GM18520 (cell line): ENCODE measurements around the gene ZCCHC14.

Source experiments
- ATAC-seq: cut with Tn5 transposase; IDR thresholded peaks from one replicate; pipeline ENCODE4 v1.9.1; 2021; ENCODE audit not compliant: unreplicated experiment

Gene ZCCHC14

GRCh38 chr16:87435372-87436224 lies 57.2 kb downstream of the ZCCHC14 start:
- no peak for ATAC-seq

DNA sequence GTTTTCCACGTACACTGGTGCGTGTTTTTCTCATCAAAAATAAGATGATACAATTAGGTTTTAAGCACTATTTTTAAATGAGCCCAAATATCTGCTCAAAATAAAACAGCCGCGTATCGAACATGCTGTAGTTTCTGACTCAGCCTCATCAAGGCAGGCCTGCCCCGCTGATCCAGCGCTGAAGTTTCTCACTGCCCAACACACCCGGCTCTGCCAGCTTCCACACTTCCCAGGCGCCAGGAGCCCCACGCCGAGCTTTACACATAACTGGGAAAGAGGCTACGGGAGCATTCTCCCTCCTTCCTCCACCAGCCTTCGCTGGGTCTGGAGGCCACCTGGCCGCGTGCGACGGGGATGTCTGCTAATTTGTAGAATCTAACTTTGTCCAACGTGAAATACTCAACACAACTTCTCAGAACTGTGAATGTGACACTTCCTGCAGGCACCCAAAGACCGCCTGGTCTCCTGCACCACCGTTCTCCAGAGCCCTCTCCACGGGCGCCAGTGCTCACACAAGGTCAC lies 58.6 kb downstream of the ZCCHC14 start:
- no peak for ATAC-seq

DNA sequence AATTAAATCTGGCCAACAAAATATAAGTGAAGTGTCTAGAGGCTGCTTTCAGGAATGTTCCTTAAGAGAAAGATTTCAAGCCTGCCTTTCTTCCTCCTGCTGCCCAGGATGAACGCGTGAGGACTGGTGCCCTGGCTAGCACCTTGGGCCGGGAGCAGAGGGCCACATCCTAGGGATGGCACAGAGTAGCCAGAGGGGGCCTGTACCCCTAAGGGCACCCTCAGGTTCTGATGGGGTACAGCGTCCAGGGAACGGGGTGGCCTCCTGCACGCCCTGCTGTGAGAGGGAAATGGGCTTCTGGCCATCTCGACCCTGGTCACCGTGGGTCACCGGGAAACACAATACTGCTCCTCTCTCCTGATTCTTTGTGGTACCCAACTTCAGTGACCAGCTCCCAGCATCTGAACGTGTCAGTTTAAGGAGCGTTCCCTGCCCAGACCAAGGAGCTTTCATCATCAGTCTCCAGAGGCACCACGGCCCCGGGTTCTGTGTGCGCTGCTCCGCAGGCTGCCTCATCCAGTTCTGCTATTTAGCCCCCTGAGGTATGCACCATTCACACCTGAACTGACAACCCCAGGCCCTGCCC lies 60.4 kb downstream of the ZCCHC14 start:
- ATAC-seq, result no peak

GRCh38 chr16:87431926-87432325 lies 60.9 kb downstream of the ZCCHC14 start:
- no peak for ATAC-seq

DNA sequence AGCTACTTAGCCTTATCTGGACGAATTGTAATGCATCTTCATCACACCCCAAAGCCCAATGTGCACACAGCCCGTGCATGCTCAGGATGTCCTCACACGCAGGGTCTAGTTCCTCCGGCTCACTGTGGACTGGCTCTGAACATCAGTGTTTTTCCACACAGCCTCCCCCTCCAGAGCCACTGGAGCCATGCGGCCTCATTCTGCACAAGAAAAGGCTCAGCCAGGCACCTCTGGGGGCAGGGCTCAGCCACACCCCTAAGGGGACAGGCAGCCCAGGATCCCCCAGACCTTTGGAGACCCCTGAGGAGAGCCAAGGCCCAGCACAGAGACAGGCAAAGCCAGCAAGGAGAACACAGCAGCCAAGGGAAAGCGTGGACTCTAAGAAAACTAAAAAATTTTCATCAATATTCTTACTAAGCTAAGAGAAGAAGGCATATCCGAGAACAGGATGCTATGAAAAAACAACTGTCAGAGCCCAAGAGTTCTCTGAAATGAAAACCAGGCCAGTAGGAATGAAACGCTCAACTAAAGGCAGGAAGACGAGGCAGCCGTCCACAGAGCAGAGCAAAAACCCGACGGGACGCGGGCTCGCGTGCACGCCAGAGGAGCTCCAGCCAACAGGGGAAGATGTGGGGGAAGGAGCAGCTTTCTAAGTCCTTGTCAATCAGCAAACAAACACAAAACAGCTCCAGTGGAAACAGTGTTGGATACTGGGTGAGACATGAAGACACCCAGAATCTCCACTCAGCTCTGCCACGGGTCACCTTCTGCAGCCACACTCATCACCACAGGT lies 66.2 kb downstream of the ZCCHC14 start:
- ATAC-seq, result no peak

GRCh38 chr16:87425941-87426340 lies 66.9 kb downstream of the ZCCHC14 start:
- ATAC-seq, result no peak

DNA sequence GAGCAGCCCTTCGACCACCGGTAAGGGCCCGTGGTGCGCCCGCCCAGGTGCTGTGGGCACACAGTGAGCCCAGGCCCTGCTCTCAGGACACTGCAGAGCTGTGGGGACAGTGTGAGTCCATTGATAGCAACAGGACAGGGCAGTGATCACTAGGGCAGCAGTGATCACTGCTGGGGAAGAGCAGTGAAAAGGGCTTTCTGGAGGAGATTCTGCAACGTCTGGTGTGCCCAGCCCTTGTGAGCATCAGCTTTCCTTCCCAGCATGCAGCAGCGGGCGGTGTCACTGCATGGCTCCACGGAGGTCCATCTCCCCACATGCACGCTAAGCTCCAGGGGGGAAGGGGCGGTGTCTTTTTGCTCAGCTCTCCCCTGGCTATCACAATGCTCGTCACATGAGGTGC lies 68.6 kb downstream of the ZCCHC14 start:
- ATAC-seq, result no peak

GRCh38 chr16:87423429-87423828 lies 69.4 kb downstream of the ZCCHC14 start:
- ATAC-seq, result no peak

DNA sequence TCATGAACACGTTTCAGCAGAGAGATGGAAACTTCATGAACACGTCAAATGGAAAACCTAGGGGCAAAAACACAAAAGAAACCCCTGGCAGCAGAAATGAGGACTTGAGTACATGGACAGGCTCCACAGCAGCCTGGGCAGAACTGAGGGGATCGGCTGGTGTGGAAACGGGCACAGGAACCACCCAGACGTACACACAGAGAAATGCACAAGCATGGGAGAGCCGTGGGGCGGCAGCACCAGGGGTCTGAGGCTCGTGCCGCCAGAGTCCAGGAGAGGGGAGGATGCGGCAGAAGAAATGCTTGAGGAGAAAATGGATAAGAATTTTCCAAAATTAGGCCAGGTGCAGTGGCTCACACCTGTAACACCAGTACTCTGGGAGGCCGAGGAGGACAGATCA lies 70.7 kb downstream of the ZCCHC14 start:
- ATAC-seq, result no peak

GRCh38 chr16:87421003-87421912 lies 71.6 kb downstream of the ZCCHC14 start:
- ATAC-seq, result no peak

GRCh38 chr16:87420026-87421002 lies 72.5 kb downstream of the ZCCHC14 start:
- no peak for ATAC-seq

GRCh38 chr16:87418644-87419043 lies 74.2 kb downstream of the ZCCHC14 start:
- no peak for ATAC-seq

- ATAC-seq, result no peak
Measured at GRCh38 chr16:87418216-87418615, 74.6 kb downstream of the ZCCHC14 start.

- no peak for ATAC-seq
Measured at GRCh38 chr16:87417528-87417910, 75.3 kb downstream of the ZCCHC14 start.

DNA sequence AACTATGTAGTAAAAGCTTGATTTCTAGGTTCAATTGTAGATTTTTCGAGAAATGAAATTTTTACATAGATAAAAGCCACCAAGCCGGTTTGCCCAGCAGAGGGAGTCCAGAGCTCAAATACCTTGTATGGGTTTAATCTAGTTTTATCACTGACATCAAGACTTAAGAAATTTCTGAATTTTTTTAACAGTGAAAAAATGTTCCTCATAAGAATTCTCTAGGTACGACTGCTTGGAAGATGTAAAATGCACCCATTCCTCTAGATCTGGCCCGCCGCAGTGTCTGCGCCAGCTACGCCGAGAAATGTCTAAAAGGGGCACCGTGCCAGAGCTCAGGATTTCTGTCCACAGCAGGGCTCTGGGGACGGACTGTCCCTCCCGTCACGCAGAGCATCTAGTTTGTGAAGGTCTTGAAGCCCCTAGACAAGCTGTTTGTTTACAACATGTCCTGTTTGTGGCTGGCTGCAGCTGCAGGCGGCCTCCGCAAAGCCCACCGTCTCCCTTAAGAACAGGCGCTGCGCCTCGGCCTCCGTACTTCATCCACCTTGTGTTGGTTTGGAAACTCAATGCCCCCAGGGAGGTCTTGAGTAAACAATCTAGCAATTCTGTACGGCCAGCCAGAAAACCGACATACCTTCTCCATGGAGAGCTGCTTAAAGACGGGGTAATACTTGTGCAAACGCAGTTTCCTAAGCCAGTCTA lies 75.8 kb downstream of the ZCCHC14 start:
- ATAC-seq, result no peak

- ATAC-seq, result no peak
Measured at GRCh38 chr16:87415441-87415840, 77.4 kb downstream of the ZCCHC14 start.

DNA sequence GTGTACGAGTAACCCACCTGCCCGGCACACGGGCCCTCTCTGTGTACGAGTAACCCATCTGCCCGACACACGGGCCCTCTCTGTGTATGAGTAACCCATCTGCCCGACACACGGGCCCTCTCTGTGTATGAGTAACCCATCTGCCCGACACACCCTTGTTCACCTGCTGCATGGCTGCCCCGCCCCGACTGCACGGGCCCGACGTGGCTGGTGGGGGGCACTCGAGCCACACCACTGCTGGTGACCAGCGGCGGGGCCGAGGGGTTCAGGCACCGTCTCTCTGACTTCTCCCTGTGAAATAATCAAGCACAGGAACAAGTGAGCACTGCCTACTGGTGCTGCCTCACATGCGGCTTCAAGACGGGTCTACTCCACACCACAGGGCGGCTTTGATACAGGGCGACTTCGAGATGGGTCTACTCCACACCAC lies 78.6 kb downstream of the ZCCHC14 start:
- ATAC-seq, result no peak

DNA sequence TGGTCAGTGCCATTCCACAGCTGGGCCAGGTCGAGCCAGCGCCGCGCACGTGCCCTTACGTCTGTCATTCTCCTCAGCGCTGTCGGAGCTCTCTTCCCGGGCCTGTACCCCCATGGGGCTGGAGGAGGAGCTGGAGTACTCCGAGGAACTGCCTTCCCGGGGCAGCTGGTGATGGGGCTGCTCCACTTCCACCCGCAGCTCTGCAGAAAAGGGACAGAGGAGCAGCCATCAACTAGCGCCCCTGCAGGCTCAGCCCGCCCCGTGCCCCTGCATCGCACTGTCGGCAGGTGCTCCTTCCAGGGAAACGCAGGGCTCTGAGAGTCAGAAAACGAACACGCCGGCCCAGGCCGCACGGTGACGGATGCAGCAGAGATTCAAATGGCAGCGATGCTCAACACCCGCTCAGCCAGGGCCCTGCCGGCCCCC lies 79.8 kb downstream of the ZCCHC14 start:
- no peak for ATAC-seq
